Stomach (tissue), 4 donors: ENCODE data around the gene AGBL3.

Experiments
- EP300 ChIP-seq: sonication (generic); formaldehyde crosslinking; IDR thresholded peaks from one replicate; pipeline ENCODE4 v1.6.1; 2017; ENCODE audit warnings: antibody characterized with exemption
- POLR2A ChIP-seq, 4 donors: fragments of 450-650 bp; IDR thresholded peaks; one replicate each; pipeline ENCODE4 v1.6.1; 2016; ENCODE audit warnings: antibody characterized with exemption in 4 of 4, control low read depth in 2 of 4, mild to moderate bottlenecking in 1 of 4, moderate library complexity in 1 of 4
- POLR2AphosphoS5 ChIP-seq, 3 donors: sonication (generic); formaldehyde crosslinking; IDR thresholded peaks; one replicate each; pipeline ENCODE4 v1.6.1; 2016; ENCODE audit warnings: antibody characterized with exemption in 3 of 3
- TF ChIP-seq, protein P1 (sequence below), 7 experiments: fragments of 450-650 bp in 4 of 7; fragments of 200-600 bp in 3 of 7; sonication (generic) in 3 of 7; IDR thresholded peaks; one replicate each; pipeline ENCODE4 v1.5.1; 2016 to 2019; ENCODE audit warnings: antibody characterized with exemption in 7 of 7, control low read depth in 2 of 7, mild to moderate bottlenecking in 1 of 7

- TF ChIP-seq, protein P1, sequence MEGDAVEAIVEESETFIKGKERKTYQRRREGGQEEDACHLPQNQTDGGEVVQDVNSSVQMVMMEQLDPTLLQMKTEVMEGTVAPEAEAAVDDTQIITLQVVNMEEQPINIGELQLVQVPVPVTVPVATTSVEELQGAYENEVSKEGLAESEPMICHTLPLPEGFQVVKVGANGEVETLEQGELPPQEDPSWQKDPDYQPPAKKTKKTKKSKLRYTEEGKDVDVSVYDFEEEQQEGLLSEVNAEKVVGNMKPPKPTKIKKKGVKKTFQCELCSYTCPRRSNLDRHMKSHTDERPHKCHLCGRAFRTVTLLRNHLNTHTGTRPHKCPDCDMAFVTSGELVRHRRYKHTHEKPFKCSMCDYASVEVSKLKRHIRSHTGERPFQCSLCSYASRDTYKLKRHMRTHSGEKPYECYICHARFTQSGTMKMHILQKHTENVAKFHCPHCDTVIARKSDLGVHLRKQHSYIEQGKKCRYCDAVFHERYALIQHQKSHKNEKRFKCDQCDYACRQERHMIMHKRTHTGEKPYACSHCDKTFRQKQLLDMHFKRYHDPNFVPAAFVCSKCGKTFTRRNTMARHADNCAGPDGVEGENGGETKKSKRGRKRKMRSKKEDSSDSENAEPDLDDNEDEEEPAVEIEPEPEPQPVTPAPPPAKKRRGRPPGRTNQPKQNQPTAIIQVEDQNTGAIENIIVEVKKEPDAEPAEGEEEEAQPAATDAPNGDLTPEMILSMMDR (IDR thresholded peaks at IDR 0.05), result no peak
- TF ChIP-seq POLR2A (IDR thresholded peaks at IDR 0.05) (no peak), POLR2AphosphoS5 (IDR thresholded peaks at IDR 0.05) (no peak), EP300 (no peak)
Measured at GRCh38 chr7:135121868-135122267, 135.6 kb downstream of the AGBL3 start.
